Sigmoid colon (tissue), 4 donors: Measurements from ENCODE around the gene MRM3.
A peak's percentile ranks its signal among the peaks of the same experiment; 100 is the strongest.
"Not testable (repeated sequence)": the region's sequence is repeated elsewhere in the genome, so short reads cannot be mapped to it uniquely, and the experiment has no call there.

Source experiments
- EP300 ChIP-seq, 4 donors: sonication (generic); formaldehyde crosslinking; IDR thresholded peaks; one replicate each; pipeline ENCODE4 v1.6.1; 2017; ENCODE audit warnings: antibody characterized with exemption in 4 of 4
- POLR2A ChIP-seq, 2 donors: fragments of 450-650 bp; IDR thresholded peaks; one replicate each; pipeline ENCODE4 v1.6.1; 2016; ENCODE audit warnings: antibody characterized with exemption in 2 of 2, mild to moderate bottlenecking in 2 of 2, moderate library complexity in 2 of 2
- POLR2AphosphoS5 ChIP-seq, 4 donors: sonication (generic); formaldehyde crosslinking; IDR thresholded peaks; one replicate each; pipeline ENCODE4 v1.6.1; 2017; ENCODE audit warnings: antibody characterized with exemption in 4 of 4
- TF ChIP-seq, protein P1 (sequence below), 4 experiments: fragments of 450-650 bp in 3 of 4; fragments of 200-600 bp in 1 of 4; IDR thresholded peaks; one replicate each; pipeline ENCODE4 v1.5.1; 2016 to 2019; ENCODE audit warnings: antibody characterized with exemption in 4 of 4, mild to moderate bottlenecking in 3 of 4, moderate library complexity in 2 of 4

DNA sequence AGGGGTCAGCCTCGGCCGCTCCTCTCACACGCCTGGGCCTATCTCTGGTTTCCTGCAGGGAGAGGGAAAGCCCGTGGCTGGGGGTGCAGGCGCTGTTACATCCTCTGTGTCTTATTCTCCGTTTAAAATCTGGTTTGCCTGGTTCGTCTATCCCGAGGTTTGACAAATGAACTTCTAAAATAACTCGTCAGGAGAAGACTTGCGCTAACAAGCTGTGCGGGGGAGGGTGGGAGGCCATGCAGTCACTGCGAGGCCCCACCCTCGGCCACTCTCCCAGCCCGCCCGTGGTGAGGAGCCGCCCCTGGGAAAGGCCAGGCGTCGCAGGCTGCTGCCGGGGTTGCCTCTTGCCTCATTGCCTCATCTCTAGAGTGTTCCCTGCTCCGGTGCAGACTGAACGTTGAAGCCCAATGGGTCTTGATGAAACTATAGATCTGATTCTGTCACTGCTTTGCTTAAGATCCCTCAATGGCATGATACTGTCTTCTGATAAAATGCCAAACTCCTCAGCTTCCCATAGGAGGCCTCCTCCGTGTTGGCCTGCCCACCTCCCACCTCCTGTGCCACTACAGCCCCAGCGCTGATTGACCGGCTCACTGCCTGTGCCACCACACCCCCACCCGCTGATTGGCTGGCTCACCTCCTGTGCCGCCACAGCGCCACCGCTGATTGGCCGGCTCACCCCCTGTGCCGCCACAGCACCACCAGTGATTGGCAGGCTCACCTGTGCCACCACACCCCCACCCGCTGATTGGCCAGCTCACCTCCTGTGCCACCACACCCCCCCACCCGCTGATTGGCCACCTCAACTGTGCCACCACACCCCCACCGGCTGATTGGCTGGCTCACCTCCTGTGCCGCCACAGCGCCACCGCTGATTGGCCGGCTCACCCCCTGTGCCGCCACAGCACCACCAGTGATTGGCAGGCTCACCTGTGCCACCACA, 8.0 kb downstream of the MRM3 start:
- TF ChIP-seq, protein P1, sequence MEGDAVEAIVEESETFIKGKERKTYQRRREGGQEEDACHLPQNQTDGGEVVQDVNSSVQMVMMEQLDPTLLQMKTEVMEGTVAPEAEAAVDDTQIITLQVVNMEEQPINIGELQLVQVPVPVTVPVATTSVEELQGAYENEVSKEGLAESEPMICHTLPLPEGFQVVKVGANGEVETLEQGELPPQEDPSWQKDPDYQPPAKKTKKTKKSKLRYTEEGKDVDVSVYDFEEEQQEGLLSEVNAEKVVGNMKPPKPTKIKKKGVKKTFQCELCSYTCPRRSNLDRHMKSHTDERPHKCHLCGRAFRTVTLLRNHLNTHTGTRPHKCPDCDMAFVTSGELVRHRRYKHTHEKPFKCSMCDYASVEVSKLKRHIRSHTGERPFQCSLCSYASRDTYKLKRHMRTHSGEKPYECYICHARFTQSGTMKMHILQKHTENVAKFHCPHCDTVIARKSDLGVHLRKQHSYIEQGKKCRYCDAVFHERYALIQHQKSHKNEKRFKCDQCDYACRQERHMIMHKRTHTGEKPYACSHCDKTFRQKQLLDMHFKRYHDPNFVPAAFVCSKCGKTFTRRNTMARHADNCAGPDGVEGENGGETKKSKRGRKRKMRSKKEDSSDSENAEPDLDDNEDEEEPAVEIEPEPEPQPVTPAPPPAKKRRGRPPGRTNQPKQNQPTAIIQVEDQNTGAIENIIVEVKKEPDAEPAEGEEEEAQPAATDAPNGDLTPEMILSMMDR (IDR thresholded peaks at IDR 0.05): not testable (repeated sequence)
- TF ChIP-seq POLR2A, EP300 (IDR thresholded peaks at IDR 0.05): not testable (repeated sequence)
- peak in 1 of 4 donors; percentile 19 for TF ChIP-seq POLR2AphosphoS5 (IDR thresholded peaks at IDR 0.05)
